ENCODE results near the gene IKZF5. TPM values are rescaled to one million over a fixed set of nuclear protein-coding genes. Genes with fewer than 3 reads are reported as not detected.

Gene IKZF5
- 4.4 and 4.9 TPM in 2 replicates for total RNA-seq

GRCh38 chr10:123008355-123009104 lies at the start of gene IKZF5, which contains the start of gene ACADSB:
IKZF5 (minus strand) TSS chr10:123008795; CDS start chr10:122998625, 10,170 bp downstream.
ACADSB (plus strand) TSS chr10:123009006; CDS start chr10:123009030, 24 bp downstream.

GRCh38 chr10:122980209-122981065 lies 28.2 kb downstream of the IKZF5 start, which contains the start of gene PSTK:
PSTK (plus strand) TSS chr10:122980401; CDS start chr10:122980480, 79 bp downstream.

GRCh38 chr10:122953902-122954730 lies 54.5 kb downstream of the IKZF5 start, which contains the start of gene C10orf88:
C10orf88 (minus strand) TSS chr10:122954227; CDS start chr10:122954178, 49 bp downstream.

Other genes starting within 250 kb of the IKZF5 start
- gene CUZD1, start 162.9 kb downstream of the IKZF5 start, total RNA-seq, result 0.20 and 0.56 TPM in 2 replicates
- gene FAM24B, start 129.2 kb downstream of the IKZF5 start, total RNA-seq, result 0.24 and 5.3 TPM in 2 replicates
- not detected in 2 replicates for gene FAM24A, start 98.2 kb downstream of the IKZF5 start, total RNA-seq
- 5.4 and 5.9 TPM in 2 replicates for gene C10orf88, start 54.6 kb downstream of the IKZF5 start, total RNA-seq
- 3.6 and 4.9 TPM in 2 replicates for gene PSTK, start 28.4 kb downstream of the IKZF5 start, total RNA-seq
- gene ACADSB, start 211 bp upstream of the IKZF5 start, total RNA-seq, result 5.5 and 6.9 TPM in 2 replicates
- not detected in 2 replicates for gene HMX3, start 127.2 kb upstream of the IKZF5 start, total RNA-seq
- not detected in 2 replicates for gene HMX2, start 139.3 kb upstream of the IKZF5 start, total RNA-seq
- 77.4 and 81.2 TPM in 2 replicates for gene BUB3, start 145.6 kb upstream of the IKZF5 start, total RNA-seq